Astrocyte (in vitro differentiated cells and primary cell): ENCODE results near the gene SLC39A10. TPM values are rescaled to one million over a fixed set of nuclear protein-coding genes. Genes with fewer than 3 reads are reported as not detected.
"Not testable (repeated sequence)": the region's sequence is repeated elsewhere in the genome, so short reads cannot be mapped to it uniquely, and the experiment has no call there.

Experiments used
- DNase-seq: peaks from one replicate; pipeline ENCODE4 v3.0.0-alpha.2; 2010; ENCODE audit warnings: low read depth
- FAIRE-seq: peaks from 2 replicates; lab custom pipeline; 2011; peaks lifted over from hg19 to GRCh38; lab: Jason Lieb, UNC
- H2AFZ ChIP-seq: 2 replicates; pipeline ENCODE4 v1.6.0; 2012; ENCODE audit warnings: low read depth, low read length, inconsistent platforms
- H3K27ac ChIP-seq: 2 replicates; pipeline ENCODE4 v1.5.1; 2011; ENCODE audit warnings: low read depth, low read length, inconsistent platforms
- H3K27me3 ChIP-seq: 2 replicates; pipeline ENCODE4 v1.6.0; 2011; ENCODE audit warnings: low read length, inconsistent platforms; ENCODE audit not compliant: insufficient read depth
- H3K36me3 ChIP-seq: 2 replicates; pipeline ENCODE4 v1.5.1; 2011; ENCODE audit warnings: low read length, inconsistent platforms; ENCODE audit not compliant: insufficient read depth
- H3K4me1 ChIP-seq: 2 replicates; pipeline ENCODE4 v1.5.1; 2011; ENCODE audit warnings: low read length, inconsistent platforms; ENCODE audit not compliant: insufficient read depth
- H3K4me2 ChIP-seq: 2 replicates; pipeline ENCODE4 v1.6.0; 2012; ENCODE audit warnings: low read length, inconsistent platforms
- H3K4me3 ChIP-seq: 2 replicates; pipeline ENCODE4 v1.5.1; 2011; ENCODE audit warnings: low read depth, mild to moderate bottlenecking, low read length, inconsistent platforms; ENCODE audit not compliant: insufficient read depth
- H3K79me2 ChIP-seq: 2 replicates; pipeline ENCODE4 v1.6.0; 2012; ENCODE audit warnings: mild to moderate bottlenecking, low read length, inconsistent platforms; ENCODE audit not compliant: insufficient read depth
- H3K9ac ChIP-seq: 2 replicates; pipeline ENCODE4 v1.6.0; 2012; ENCODE audit warnings: mild to moderate bottlenecking, low read length, inconsistent platforms
- H3K9me3 ChIP-seq: 2 replicates; pipeline ENCODE4 v1.5.1; 2012; ENCODE audit warnings: low read depth, mild to moderate bottlenecking, low read length, inconsistent platforms; ENCODE audit not compliant: insufficient read depth
- H4K20me1 ChIP-seq: 2 replicates; pipeline ENCODE4 v1.6.0; 2012; ENCODE audit warnings: low read length, inconsistent platforms; ENCODE audit not compliant: insufficient read depth
- H3K27ac Mint-ChIP-seq: one replicate; pipeline ENCODE4 v1.8.0; 2021; ENCODE audit warnings: mild to moderate bottlenecking, mixed read lengths; ENCODE audit not compliant: unreplicated experiment
- H3K27me3 Mint-ChIP-seq: one replicate; pipeline ENCODE4 v1.8.0; 2021; ENCODE audit warnings: low read depth, mixed read lengths; ENCODE audit not compliant: unreplicated experiment
- H3K36me3 Mint-ChIP-seq: one replicate; pipeline ENCODE4 v1.8.0; 2021; ENCODE audit warnings: low read depth, mixed read lengths; ENCODE audit not compliant: unreplicated experiment
- H3K4me1 Mint-ChIP-seq: one replicate; pipeline ENCODE4 v1.8.0; 2021; ENCODE audit warnings: low read depth, mixed read lengths; ENCODE audit not compliant: unreplicated experiment
- H3K4me3 Mint-ChIP-seq: one replicate; pipeline ENCODE4 v1.8.0; 2021; ENCODE audit warnings: mild to moderate bottlenecking, moderate library complexity, mixed read lengths; ENCODE audit not compliant: unreplicated experiment
- H3K9me3 Mint-ChIP-seq: one replicate; pipeline ENCODE4 v1.8.0; 2021; ENCODE audit warnings: mild to moderate bottlenecking, mixed read lengths; ENCODE audit not compliant: unreplicated experiment
- EZH2 ChIP-seq: IDR thresholded peaks from 2 replicates; pipeline ENCODE4 v1.6.1; 2012; ENCODE audit warnings: mild to moderate bottlenecking, low read length, inconsistent platforms; ENCODE audit not compliant: insufficient read depth
- total RNA-seq: library from RNA; stranded (reverse); gene quantifications from 2 replicates; pipeline ENCODE4 v1.2.1, GENCODE V29; 2021
- TF ChIP-seq, protein P1 (sequence below): IDR thresholded peaks from 2 replicates; pipeline ENCODE4 v1.5.1; 2011; ENCODE audit warnings: low read depth, mild to moderate bottlenecking, inconsistent platforms, low read length, moderate library complexity; ENCODE audit not compliant: insufficient read depth

Gene SLC39A10
- total RNA-seq, 1 donor from 2014 or later = 96.2 TPM

DNA sequence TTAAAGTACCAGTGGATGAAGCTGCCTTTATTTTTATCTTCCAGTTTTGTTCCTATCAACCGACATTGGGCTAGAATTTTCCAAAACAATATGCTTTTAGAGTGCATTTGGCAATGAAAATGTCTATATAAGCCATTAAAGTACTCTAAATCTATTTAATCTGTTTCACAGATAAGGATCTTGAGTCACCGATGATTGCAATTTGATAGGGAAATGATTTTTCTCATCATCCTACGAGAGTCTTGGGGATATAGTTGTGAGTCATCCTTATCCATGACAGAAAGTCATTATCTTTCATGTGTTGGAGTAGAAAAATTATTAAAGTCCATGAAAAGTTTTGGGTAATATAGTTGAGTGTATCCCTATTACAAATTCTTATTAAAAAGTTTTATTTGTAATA is 26.1 kb downstream of the SLC39A10 start:
- peaks cover 6% of the 10 kb centered on the region for H3K36me3 ChIP-seq
- H2AFZ ChIP-seq = no peak overlapping the region
- H3K27ac ChIP-seq = no peak overlapping the region
- Mint-ChIP-seq H3K9me3 (no peaks in the 10 kb centered on the region), H3K27me3 (no peaks in the 10 kb centered on the region), H3K4me1 (no peaks in the 10 kb centered on the region), H3K36me3 (peaks cover 7% of the 10 kb centered on the region), H3K27ac (no peak overlapping the region), H3K4me3 (no peak overlapping the region)
- TF ChIP-seq, protein P1, sequence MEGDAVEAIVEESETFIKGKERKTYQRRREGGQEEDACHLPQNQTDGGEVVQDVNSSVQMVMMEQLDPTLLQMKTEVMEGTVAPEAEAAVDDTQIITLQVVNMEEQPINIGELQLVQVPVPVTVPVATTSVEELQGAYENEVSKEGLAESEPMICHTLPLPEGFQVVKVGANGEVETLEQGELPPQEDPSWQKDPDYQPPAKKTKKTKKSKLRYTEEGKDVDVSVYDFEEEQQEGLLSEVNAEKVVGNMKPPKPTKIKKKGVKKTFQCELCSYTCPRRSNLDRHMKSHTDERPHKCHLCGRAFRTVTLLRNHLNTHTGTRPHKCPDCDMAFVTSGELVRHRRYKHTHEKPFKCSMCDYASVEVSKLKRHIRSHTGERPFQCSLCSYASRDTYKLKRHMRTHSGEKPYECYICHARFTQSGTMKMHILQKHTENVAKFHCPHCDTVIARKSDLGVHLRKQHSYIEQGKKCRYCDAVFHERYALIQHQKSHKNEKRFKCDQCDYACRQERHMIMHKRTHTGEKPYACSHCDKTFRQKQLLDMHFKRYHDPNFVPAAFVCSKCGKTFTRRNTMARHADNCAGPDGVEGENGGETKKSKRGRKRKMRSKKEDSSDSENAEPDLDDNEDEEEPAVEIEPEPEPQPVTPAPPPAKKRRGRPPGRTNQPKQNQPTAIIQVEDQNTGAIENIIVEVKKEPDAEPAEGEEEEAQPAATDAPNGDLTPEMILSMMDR = no peak
- TF ChIP-seq EZH2 = no peak
- no peaks in the 10 kb centered on the region for H3K27me3 ChIP-seq
- no peaks in the 10 kb centered on the region for H3K79me2 ChIP-seq
- FAIRE-seq (no peak), DNase-seq (peak; percentile 51)
- H4K20me1 ChIP-seq = no peaks in the 10 kb centered on the region
- no peak overlapping the region for H3K9ac ChIP-seq
- H3K4me3 ChIP-seq = no peak overlapping the region
- no peaks in the 10 kb centered on the region for H3K4me1 ChIP-seq
- no peak overlapping the region for H3K4me2 ChIP-seq
- no peaks in the 10 kb centered on the region for H3K9me3 ChIP-seq

DNA sequence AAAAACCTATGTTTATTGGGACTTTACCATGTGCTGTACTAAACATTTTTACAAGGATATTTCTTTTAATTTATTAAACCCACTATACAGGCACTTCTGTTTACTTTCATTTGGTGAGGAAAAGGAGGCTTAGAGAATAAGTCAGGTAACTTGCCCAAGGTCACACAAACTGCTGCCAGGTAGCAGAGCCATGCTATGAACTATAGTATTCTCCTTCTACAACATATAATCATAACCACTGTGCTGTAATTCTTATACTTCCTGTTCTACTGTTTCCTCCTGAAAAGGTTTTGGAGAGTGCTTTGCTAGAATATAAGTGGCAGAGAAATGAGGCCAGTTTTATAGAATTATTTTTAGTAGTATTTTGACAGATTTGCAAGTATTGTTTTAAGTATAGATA is 29.5 kb downstream of the SLC39A10 start:
- peaks cover 2% of the 10 kb centered on the region for H3K79me2 ChIP-seq
- no peaks in the 10 kb centered on the region for H3K4me1 ChIP-seq
- H3K9me3 Mint-ChIP-seq = no peaks in the 10 kb centered on the region
- no peak overlapping the region for H3K27ac ChIP-seq
- no peaks in the 10 kb centered on the region for H3K27me3 Mint-ChIP-seq
- no peak overlapping the region for H3K4me2 ChIP-seq
- no peaks in the 10 kb centered on the region for H3K9me3 ChIP-seq
- H3K36me3 Mint-ChIP-seq = peaks cover 2% of the 10 kb centered on the region
- H3K27me3 ChIP-seq = no peaks in the 10 kb centered on the region
- H3K4me3 ChIP-seq = no peak overlapping the region
- FAIRE-seq = no peak
- TF ChIP-seq, protein P1 = no peak
- no peak for TF ChIP-seq EZH2
- H4K20me1 ChIP-seq = no peaks in the 10 kb centered on the region
- H3K9ac ChIP-seq = no peak overlapping the region
- no peaks in the 10 kb centered on the region for H3K4me1 Mint-ChIP-seq
- DNase-seq = no peak
- no peak overlapping the region for H3K27ac Mint-ChIP-seq
- H2AFZ ChIP-seq = no peak overlapping the region
- H3K4me3 Mint-ChIP-seq = no peak overlapping the region
- H3K36me3 ChIP-seq = no peaks in the 10 kb centered on the region

GRCh38 chr2:195687320-195688086 is 30.5 kb downstream of the SLC39A10 start:
- no peak for FAIRE-seq
- H3K9me3 Mint-ChIP-seq = no peaks in the 10 kb centered on the region
- Histone ChIP-seq H3K4me3 (no peak overlapping the region), H3K36me3 (no peaks in the 10 kb centered on the region), H3K27ac (no peak overlapping the region), H3K27me3 (no peaks in the 10 kb centered on the region), H3K4me2 (no peak overlapping the region), H3K4me1 (no peaks in the 10 kb centered on the region), H3K79me2 (peaks cover 2% of the 10 kb centered on the region), H3K9ac (no peak overlapping the region), H4K20me1 (no peaks in the 10 kb centered on the region), H2AFZ (no peak overlapping the region), H3K9me3 (no peaks in the 10 kb centered on the region)
- H3K36me3 Mint-ChIP-seq = peaks cover 2% of the 10 kb centered on the region
- H3K4me3 Mint-ChIP-seq = no peak overlapping the region
- no peak for TF ChIP-seq EZH2
- TF ChIP-seq, protein P1 = no peak
- H3K27ac Mint-ChIP-seq = no peak overlapping the region
- H3K4me1 Mint-ChIP-seq = no peaks in the 10 kb centered on the region
- no peaks in the 10 kb centered on the region for H3K27me3 Mint-ChIP-seq
- DNase-seq = no peak

- not testable (repeated sequence) for H3K36me3 ChIP-seq, H3K27ac Mint-ChIP-seq, H3K4me1 Mint-ChIP-seq, H3K9me3 ChIP-seq, H3K4me2 ChIP-seq, H3K27me3 ChIP-seq, H3K27ac ChIP-seq, H3K9me3 Mint-ChIP-seq, H3K9ac ChIP-seq, H4K20me1 ChIP-seq, H3K36me3 Mint-ChIP-seq, FAIRE-seq, H3K4me3 Mint-ChIP-seq, H3K4me1 ChIP-seq, H2AFZ ChIP-seq, H3K27me3 Mint-ChIP-seq, H3K4me3 ChIP-seq, DNase-seq
- H3K79me2 ChIP-seq = peaks cover 16% of the 10 kb centered on the region
Observed at GRCh38 chr2:195692531-195692930, 35.5 kb downstream of the SLC39A10 start.
